ENCODE results near the gene ITGAD.

DNA sequence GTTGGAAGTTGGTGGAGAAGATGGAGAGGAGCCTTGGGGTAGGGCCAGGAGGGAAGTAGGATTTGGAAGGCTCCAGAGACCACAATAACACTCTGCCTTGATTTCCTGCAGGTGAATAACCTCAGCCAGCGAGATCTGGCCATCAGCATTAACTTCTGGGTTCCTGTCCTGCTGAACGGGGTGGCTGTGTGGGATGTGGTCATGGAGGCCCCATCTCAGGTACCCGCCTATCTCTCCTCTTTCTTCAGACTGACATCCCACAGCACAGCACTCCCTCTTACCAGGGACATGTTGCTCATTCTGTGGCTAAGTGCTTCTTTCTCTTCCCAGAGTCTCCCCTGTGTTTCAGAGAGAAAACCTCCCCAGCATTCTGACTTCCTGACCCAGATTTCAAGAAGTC, 30.1 kb downstream of the ITGAD start:
- TF ChIP-seq POLR2A (IDR thresholded peaks at IDR 0.05): no peak
- TF ChIP-seq, protein P1, sequence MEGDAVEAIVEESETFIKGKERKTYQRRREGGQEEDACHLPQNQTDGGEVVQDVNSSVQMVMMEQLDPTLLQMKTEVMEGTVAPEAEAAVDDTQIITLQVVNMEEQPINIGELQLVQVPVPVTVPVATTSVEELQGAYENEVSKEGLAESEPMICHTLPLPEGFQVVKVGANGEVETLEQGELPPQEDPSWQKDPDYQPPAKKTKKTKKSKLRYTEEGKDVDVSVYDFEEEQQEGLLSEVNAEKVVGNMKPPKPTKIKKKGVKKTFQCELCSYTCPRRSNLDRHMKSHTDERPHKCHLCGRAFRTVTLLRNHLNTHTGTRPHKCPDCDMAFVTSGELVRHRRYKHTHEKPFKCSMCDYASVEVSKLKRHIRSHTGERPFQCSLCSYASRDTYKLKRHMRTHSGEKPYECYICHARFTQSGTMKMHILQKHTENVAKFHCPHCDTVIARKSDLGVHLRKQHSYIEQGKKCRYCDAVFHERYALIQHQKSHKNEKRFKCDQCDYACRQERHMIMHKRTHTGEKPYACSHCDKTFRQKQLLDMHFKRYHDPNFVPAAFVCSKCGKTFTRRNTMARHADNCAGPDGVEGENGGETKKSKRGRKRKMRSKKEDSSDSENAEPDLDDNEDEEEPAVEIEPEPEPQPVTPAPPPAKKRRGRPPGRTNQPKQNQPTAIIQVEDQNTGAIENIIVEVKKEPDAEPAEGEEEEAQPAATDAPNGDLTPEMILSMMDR (IDR thresholded peaks at IDR 0.05): no peak
